Activated CD8-positive, alpha-beta memory T cell treated with anti-CD3 and anti-CD28 coated beads for 1 hour (primary cell): Measurements from ENCODE around the gene BCAS3.

ENCODE experiments used
- DNase-seq, 2 donors: peaks; one replicate each; pipeline ENCODE4 v3.0.0-alpha.2; 2020; ENCODE audit warnings: low read depth in 1 of 2; ENCODE audit errors: extremely low read depth in 1 of 2

Gene BCAS3

GRCh38 chr17:61371606-61372005, 694.0 kb downstream of the BCAS3 start:
- DNase-seq = no peak

- no peak for DNase-seq
Measured at GRCh38 chr17:61372436-61372835, 694.8 kb downstream of the BCAS3 start.

GRCh38 chr17:61376931-61377838, 699.5 kb downstream of the BCAS3 start:
- no peak for DNase-seq

GRCh38 chr17:61378658-61379456, 701.2 kb downstream of the BCAS3 start:
- DNase-seq = no peak

GRCh38 chr17:61379457-61380216, 702.0 kb downstream of the BCAS3 start:
- DNase-seq = no peak

GRCh38 chr17:61380217-61380835, 702.7 kb downstream of the BCAS3 start:
- no peak for DNase-seq

GRCh38 chr17:61380836-61381525, 703.3 kb downstream of the BCAS3 start:
- no peak for DNase-seq

- no peak for DNase-seq
Measured at GRCh38 chr17:61381537-61381936, 703.9 kb downstream of the BCAS3 start.

GRCh38 chr17:61382796-61383688, 705.4 kb downstream of the BCAS3 start:
- no peak for DNase-seq

- no peak for DNase-seq
Measured at GRCh38 chr17:61383689-61384201, 706.1 kb downstream of the BCAS3 start.

GRCh38 chr17:61384354-61384691, 706.7 kb downstream of the BCAS3 start:
- DNase-seq = no peak

- DNase-seq = no peak
Measured at GRCh38 chr17:61384692-61385576, 707.3 kb downstream of the BCAS3 start.

GRCh38 chr17:61385577-61386236, 708.1 kb downstream of the BCAS3 start:
- no peak for DNase-seq

- DNase-seq = no peak
Measured at GRCh38 chr17:61386251-61386650, 708.6 kb downstream of the BCAS3 start.

GRCh38 chr17:61387011-61387410, 709.4 kb downstream of the BCAS3 start:
- no peak for DNase-seq

GRCh38 chr17:61387511-61388305, 710.1 kb downstream of the BCAS3 start:
- no peak for DNase-seq
